Ureter (tissue), 1 donor: ENCODE data around the gene THAP2. TPM values are rescaled to one million over a fixed set of nuclear protein-coding genes. Genes with fewer than 3 reads are reported as not detected.

Experiments
- DNase-seq: peaks from one replicate; pipeline ENCODE4 v3.0.0-alpha.2; 2020; ENCODE audit warnings: low spot score
- total RNA-seq: library from RNA; stranded (reverse); gene quantifications from one replicate; pipeline ENCODE4 v1.2.4, GENCODE V29; 2023
- donor health status: DM: yes; HTN: yes; CAD: no.

THAP2 gene
- total RNA-seq: 5.5 TPM

GRCh38 chr12:71663561-71664410 lies at the start of gene THAP2, which contains the start of gene ZFC3H1:
TSS of gene THAP2 (plus strand) at chr12:71664301. CDS start at chr12:71664510, 209 bp downstream.
TSS of gene ZFC3H1 (minus strand) at chr12:71663848. CDS start at chr12:71663610, 238 bp downstream.
- peak; percentile 96 for DNase-seq

DNA sequence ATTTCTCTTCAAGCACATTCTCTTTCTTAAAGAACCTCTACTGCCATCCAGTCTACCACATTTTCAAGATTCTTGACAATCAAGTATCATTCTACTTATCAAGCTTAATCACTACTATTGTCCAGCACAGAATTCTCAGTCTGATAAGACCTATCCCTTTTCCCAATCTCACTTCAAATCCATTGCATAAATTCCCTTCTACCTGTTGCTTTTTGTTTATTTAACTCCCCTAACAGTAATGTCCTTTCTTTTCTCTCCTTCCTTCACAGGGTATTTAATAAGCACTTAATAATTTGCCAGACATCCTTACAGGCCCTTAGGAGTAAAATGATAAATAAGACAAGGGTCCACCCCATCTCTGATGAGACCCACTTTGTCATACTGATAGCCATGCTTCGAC lies 42.2 kb upstream of the THAP2 start:
- DNase-seq: no peak

DNA sequence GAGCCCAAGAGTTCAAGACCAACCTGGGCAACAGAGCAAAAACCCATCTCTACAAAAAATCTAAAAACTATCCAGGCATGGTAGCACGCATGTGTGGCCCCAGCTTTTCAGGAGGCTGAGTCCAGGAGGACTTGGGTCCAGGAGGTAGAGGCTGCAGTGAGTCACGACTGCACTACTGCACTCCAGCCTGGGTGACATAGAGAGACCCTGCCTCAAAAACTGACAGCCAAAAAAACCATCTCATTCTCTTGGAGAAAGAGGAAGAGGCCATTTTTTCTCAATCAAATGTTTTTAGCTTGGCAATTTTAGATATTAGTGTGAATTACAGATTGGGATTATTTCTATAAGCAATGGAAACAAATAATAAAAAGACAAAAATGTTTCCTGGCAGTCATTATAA lies 38.6 kb upstream of the THAP2 start:
- no peak for DNase-seq

DNA sequence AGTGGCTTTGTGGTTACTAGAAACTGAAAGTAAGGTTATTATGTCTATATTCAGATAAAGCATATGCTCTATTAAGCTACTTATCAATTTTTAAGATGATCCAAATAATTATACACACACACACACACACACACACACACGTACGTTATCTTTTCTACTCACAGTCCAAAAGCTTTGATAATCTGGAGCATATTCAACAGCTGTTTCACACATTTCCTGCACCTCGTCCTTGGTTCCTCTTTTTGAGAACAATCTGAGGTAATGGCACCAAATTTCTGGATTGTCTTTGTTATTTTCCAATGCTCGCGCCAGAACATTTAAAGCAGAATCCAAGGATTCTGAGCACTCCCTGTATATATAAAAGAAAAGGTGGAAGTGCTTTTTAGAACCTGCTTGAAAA lies 38.0 kb upstream of the THAP2 start:
- no peak for DNase-seq

- no peak for DNase-seq
These were observed 37.3 kb upstream of the THAP2 start for GRCh38 chr12:71626768-71627167.

- DNase-seq: no peak
These were observed 36.6 kb upstream of the THAP2 start for GRCh38 chr12:71627438-71628002.

DNA sequence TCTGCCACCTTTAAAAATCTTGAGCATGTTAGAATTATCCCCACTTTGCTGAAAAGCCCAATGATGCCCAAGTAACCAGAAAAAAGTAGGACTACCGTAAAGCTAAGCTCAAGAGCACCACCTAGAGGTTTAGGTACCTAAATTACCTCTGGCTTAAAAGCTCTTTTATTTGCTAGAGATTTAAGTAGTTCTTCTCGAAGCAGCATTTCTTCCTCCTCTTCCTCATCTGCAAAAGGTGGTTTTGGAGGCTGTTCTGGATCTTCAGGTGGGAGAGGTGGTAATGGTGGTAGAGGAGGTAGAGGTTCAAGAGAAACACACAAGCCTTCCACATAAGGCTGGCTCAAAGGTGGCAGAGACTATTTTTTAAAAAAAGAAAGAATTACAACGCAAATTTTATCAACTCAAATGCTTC lies 27.4 kb upstream of the THAP2 start:
- no peak for DNase-seq

DNA sequence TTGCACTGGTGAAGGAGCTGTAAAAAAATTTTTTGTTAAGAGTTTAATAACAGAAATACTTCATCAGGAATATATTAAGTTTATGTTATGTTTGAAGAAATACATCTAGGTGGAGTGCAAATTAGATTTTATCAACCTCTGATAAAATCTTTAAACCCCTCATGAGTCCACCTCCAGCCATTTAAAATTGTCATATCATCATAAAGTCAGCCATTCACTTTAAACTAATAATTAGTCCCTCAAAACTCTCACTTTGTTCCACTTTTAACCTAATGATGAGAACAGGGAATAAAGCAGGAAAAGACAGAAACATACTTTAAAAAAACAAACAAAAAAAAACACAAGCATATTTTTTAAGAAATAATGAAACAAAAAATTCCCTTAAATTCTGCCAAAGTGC lies 25.6 kb upstream of the THAP2 start:
- no peak for DNase-seq

DNA sequence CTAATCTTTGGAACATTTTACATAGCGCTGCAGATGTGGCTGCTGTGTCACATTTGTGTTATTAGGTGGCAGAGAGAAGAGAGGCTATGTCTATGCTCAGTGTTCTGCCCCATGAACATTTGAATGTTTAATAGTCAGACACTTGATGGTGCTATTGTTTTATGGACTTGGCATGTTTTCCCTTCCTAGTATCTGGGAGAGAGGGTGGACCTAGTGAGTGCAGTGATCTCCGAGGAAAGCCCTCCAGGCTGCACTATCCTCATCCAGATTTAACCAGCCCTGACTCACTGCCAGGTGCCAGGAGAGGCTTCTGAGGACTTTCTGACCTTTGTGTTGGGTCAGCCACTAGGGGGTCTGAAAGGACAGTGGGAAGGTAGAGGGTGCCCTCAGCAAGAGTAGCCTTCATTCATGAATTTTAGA lies 24.8 kb upstream of the THAP2 start:
- DNase-seq: no peak

DNA sequence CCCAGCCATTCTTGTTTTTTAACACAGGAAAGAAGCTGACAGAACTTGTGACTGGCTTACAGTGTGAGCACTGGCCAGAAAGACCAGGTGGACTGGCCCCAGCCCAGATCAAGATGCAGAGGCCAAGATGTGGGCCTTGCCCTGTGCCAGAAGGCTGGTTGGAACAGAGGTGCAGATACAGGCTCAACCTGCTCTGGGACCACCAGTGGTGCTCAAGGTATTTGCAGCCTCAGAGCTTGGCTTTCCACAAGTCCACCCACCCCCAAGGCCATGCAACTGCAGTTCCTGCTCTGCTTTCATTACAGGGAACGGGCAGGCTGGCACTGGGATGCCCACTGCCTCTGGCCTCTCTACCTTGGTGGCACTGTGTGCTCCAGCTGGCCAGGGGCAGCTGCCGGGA lies 23.8 kb upstream of the THAP2 start:
- DNase-seq: no peak

DNA sequence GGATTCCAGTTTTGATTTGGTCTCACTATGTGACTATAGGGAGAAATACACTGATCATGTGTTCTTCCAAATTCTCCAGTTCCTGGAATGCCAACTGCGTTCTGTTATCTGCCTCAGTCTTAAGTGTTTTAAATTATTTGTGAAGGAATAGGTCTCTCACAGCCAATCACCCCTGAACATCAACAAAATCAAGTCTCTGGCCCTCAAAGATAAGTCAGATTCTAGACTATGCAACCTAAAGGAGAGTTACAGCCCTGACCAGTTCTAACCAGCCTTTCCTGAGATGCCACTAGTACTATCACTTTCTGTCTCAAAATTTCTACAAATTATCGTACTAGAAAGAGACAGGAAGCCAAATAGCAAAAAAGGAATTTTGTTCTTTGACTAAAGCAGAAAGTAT lies 22.7 kb upstream of the THAP2 start:
- no peak for DNase-seq

GRCh38 chr12:71642264-71642663 lies 21.8 kb upstream of the THAP2 start:
- no peak for DNase-seq

DNA sequence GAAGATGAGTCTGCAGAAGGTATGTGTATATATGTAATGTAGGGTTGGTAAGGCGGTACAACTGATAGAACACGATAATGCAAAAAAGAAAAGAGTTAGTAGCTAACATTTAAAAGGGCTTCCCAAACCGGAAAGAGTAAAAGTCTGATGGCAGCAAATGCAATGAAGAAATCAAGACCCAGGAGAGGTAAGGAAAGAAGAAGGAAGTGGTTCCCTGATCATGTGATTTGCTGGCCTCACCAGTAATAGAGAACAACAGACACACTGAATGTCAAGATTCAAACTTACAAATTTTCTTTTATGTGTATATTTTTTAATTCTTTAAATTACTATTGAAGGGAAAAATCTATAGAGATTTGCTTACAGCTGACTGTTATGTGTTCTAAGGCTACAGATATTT lies 18.8 kb upstream of the THAP2 start:
- no peak for DNase-seq

- DNase-seq: no peak
These were observed 17.6 kb upstream of the THAP2 start for GRCh38 chr12:71646512-71646911.

GRCh38 chr12:71648537-71648936 lies 15.6 kb upstream of the THAP2 start:
- no peak for DNase-seq

DNA sequence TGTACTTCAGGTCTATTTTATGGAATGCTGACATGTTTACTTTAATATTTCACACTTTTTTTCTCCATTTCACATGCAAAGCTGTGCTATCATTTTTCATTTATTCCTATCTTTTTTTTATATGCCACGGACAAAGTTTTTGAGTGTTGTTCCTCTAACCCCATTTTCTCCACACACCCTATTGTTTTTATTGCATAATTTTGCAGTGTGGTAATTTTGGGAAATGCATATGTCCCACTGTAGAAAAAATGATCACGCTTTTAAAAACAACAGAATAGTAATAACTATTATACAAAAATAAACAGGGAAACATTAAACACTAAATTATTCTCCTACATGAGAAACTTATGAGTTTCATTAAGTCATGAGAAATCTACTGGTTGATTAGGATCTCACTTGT lies 14.7 kb upstream of the THAP2 start:
- DNase-seq: no peak

DNA sequence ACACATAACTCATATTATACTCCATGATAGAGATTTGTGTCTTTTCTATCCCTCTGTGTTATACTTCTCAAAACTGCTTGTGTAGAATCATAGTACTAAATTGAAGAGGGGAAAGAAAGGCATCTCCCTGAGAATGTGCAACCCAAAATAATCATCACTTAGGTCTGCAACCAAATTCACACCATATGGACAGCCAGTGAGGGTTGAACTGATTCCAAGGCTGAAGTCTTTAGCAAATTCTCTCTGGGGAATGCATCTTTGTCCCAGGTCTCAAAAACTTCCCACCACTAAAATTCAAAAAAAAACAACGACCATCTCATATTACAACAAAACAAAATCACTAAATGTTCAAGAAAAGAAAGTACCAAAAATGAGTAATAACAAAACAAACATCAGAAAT lies 11.4 kb upstream of the THAP2 start:
- no peak for DNase-seq

- no peak for DNase-seq
These were observed 11.0 kb upstream of the THAP2 start for GRCh38 chr12:71653137-71653536.

DNA sequence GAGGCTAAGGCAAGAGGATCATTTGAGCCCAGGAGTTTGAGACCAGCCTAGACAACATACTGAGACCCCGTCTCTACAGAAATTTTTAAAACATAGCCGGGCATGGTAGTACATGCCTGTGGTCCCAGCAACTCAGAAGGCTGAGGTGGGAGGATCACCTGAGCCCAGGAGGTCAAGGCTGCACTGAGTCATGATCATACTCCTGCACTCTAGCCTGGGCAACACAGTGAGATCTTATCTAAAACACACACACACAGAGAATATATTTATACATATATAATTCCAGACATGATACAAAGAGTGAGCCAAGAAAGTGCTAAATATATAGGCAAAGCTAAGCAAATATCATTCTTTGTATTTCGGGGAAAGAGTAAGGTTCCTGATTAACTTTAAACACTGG lies 9.9 kb upstream of the THAP2 start:
- no peak for DNase-seq

DNA sequence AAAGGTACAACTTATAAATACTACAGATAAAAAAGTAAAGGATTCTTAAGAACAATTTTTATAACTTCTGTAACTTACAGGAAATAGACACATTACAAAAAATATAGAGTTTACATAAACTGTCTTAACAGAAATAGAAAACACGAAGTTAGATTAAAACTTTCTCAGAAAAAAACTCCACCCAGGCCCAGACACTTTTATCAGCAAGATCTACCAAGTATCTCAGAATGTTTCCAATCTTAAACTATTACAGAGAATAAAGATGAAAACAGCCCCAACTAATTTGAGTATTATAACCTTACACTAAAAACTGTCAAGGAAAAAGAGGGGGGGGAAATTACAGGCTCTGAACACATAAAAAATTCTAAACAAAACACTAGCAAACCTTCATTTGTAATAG lies 8.6 kb upstream of the THAP2 start:
- no peak for DNase-seq

- no peak for DNase-seq
These were observed 8.2 kb upstream of the THAP2 start for GRCh38 chr12:71655907-71656306.

DNA sequence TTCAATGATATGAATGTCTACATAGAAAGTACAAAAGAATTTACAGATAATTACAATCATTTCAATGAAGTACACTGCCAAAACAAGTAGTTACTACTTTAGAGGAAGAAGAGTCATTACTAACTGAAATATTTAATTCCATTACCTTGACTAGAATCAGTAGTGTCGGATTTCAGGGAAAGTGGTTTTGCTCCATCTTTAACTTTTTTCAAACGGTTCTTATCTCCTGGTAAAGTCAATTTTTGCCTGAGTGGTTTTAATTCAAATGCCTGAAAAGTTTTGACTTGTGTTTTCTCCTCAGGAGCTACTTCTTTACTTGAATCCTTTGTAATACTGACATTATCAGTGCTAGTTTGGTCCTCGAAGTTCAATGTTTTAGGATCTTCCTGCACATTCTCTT lies 7.4 kb upstream of the THAP2 start:
- no peak for DNase-seq

DNA sequence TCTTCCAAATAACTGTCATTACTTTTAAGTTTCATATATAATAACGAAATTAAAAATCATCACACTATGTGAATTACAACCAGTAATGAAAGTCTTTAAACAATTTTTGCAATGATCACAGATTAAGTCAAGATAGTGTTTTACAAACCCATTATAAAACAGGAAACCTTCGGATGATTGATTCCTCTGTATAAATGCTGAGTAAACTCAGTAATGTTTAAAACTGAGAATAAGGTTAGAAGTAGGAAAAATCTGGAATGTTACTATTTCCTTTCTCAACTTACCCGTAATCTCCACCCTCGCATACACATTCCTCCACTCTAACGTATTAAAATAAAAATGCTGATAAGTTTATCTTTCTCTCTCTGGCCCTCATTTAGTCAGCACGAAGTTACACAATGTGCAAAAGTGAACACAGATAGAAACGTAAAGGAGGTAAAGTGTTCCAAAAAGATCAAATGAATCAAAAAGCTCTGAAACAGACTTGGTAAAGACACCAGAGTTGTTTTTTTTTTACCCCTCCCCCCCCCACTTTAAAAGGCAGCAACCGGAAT lies 2.0 kb upstream of the THAP2 start:
- DNase-seq: no peak
